GM23248 (cell line): Measurements from ENCODE around the gene SOD3.

Source experiments
- EZH2 ChIP-seq: fragments of 200-600 bp; sonication (generic); IDR thresholded peaks from 2 replicates; pipeline ENCODE4 v1.6.1; 2018; ENCODE audit warnings: antibody characterized with exemption, mild to moderate bottlenecking; ENCODE audit not compliant: insufficient read depth, poor library complexity, severe bottlenecking
- EZH2phosphoT487 ChIP-seq: fragments of 200-600 bp; sonication (generic); IDR thresholded peaks from 2 replicates; pipeline ENCODE4 v1.6.1; 2018; ENCODE audit warnings: antibody characterized with exemption, moderate library complexity, mild to moderate bottlenecking, low read depth; ENCODE audit not compliant: insufficient read depth

DNA sequence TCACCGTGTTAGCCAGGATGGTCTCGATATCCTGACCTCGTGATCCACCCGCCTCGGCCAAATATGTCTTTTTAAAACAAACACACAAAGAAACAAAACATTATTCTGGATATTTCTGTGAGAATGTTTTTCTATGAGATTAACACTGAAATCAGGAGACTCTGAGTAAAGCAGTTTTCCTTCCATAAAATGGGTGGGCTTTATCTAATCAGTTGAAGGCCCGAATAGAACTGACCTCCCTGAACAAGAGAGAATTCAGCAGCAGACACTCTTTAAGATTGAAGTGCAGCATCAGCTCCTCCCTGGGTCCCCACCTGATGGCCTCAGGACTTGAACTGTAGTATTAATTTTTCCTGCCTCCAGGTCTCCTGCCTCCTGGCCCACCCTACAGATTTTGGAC is 22.4 kb upstream of the SOD3 start:
- TF ChIP-seq EZH2 (no peak), EZH2phosphoT487 (no peak)
